DND-41 (cell line): ENCODE data around the gene B3GNT8.
A peak's percentile ranks its signal among the peaks of the same experiment; 100 is the strongest.

ENCODE experiments used
- ATAC-seq: fragments of 200-7000 bp; cut with Tn5 transposase; 3 replicates; pipeline ENCODE4 v1.9.1; 2021; ENCODE audit warnings: low read depth; ENCODE audit not compliant: insufficient read depth
- DNase-seq: peaks from one replicate; pipeline ENCODE4 v3.0.0-alpha.2; 2020
- H2AFZ ChIP-seq: 2 replicates; pipeline ENCODE4 v1.6.0; 2012; ENCODE audit warnings: low read depth, low read length
- H3K27ac ChIP-seq: 2 replicates; pipeline ENCODE4 v1.5.1; 2012; ENCODE audit warnings: low read length, inconsistent platforms
- H3K27me3 ChIP-seq: fragments of 200-600 bp; sonication (generic); 2 replicates; pipeline ENCODE4 v1.6.0; 2012; ENCODE audit warnings: low read length, mild to moderate bottlenecking, inconsistent platforms; ENCODE audit not compliant: insufficient read depth, poor library complexity
- H3K36me3 ChIP-seq: 2 replicates; pipeline ENCODE4 v1.5.1; 2012; ENCODE audit warnings: low read length, inconsistent platforms; ENCODE audit not compliant: insufficient read depth
- H3K4me1 ChIP-seq: 2 replicates; pipeline ENCODE4 v1.5.1; 2012; ENCODE audit warnings: mild to moderate bottlenecking, low read length; ENCODE audit not compliant: insufficient read depth
- H3K4me2 ChIP-seq: 2 replicates; pipeline ENCODE4 v1.6.0; 2012; ENCODE audit warnings: mild to moderate bottlenecking, moderate library complexity, low read length, inconsistent platforms; ENCODE audit not compliant: insufficient read depth
- H3K4me3 ChIP-seq, 2 experiments: fragments of 200-600 bp in 1 of 2; shearing (Covaris generic) in 1 of 2; 2 replicates each; pipeline ENCODE4 v1.5.1; 2012 to 2016; ENCODE audit warnings: inconsistent platforms in 2 of 2, low read length in 2 of 2, mild to moderate bottlenecking in 2 of 2, low read depth in 1 of 2, moderate library complexity in 1 of 2
- H3K79me2 ChIP-seq: 2 replicates; pipeline ENCODE4 v1.6.0; 2012; ENCODE audit warnings: low read length, inconsistent platforms; ENCODE audit not compliant: insufficient read depth
- H3K9ac ChIP-seq: 2 replicates; pipeline ENCODE4 v1.6.0; 2012; ENCODE audit warnings: low read depth, mild to moderate bottlenecking, inconsistent platforms, low read length, moderate library complexity
- H3K9me3 ChIP-seq: 2 replicates; pipeline ENCODE4 v1.5.1; 2012; ENCODE audit warnings: low read length, moderate library complexity, mild to moderate bottlenecking, inconsistent platforms; ENCODE audit not compliant: insufficient read depth, severe bottlenecking
- H4K20me1 ChIP-seq: 2 replicates; pipeline ENCODE4 v1.6.0; 2012; ENCODE audit warnings: low read length; ENCODE audit not compliant: insufficient read depth
- EZH2 ChIP-seq: IDR thresholded peaks from 3 replicates; pipeline ENCODE4 v1.6.1; 2012; ENCODE audit warnings: borderline replicate concordance, low read depth, mild to moderate bottlenecking, moderate library complexity, low read length, inconsistent platforms; ENCODE audit not compliant: severe bottlenecking
- TF ChIP-seq, protein P1 (sequence below): IDR thresholded peaks from 2 replicates; pipeline ENCODE4 v1.5.1; 2012; ENCODE audit warnings: borderline replicate concordance, low read length, moderate library complexity, mild to moderate bottlenecking; ENCODE audit not compliant: poor library complexity, severe bottlenecking; ENCODE audit errors: extremely low read depth

B3GNT8 gene

GRCh38 chr19:41377977-41378709 is 49.0 kb downstream of the B3GNT8 start:
- no peak overlapping the region for H3K27ac ChIP-seq
- TF ChIP-seq, protein P1, sequence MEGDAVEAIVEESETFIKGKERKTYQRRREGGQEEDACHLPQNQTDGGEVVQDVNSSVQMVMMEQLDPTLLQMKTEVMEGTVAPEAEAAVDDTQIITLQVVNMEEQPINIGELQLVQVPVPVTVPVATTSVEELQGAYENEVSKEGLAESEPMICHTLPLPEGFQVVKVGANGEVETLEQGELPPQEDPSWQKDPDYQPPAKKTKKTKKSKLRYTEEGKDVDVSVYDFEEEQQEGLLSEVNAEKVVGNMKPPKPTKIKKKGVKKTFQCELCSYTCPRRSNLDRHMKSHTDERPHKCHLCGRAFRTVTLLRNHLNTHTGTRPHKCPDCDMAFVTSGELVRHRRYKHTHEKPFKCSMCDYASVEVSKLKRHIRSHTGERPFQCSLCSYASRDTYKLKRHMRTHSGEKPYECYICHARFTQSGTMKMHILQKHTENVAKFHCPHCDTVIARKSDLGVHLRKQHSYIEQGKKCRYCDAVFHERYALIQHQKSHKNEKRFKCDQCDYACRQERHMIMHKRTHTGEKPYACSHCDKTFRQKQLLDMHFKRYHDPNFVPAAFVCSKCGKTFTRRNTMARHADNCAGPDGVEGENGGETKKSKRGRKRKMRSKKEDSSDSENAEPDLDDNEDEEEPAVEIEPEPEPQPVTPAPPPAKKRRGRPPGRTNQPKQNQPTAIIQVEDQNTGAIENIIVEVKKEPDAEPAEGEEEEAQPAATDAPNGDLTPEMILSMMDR: no peak
- no peak for TF ChIP-seq EZH2

GRCh38 chr19:41376998-41377365 is 50.2 kb downstream of the B3GNT8 start:
- ATAC-seq: no peak
- H3K79me2 ChIP-seq: no peaks in the 10 kb centered on the region
- H3K4me2 ChIP-seq: no peak overlapping the region
- no peaks in the 10 kb centered on the region for H4K20me1 ChIP-seq
- H3K27me3 ChIP-seq: no peaks in the 10 kb centered on the region
- H3K4me1 ChIP-seq: no peaks in the 10 kb centered on the region
- no peak overlapping the region for H3K9ac ChIP-seq
- no peak overlapping the region for H2AFZ ChIP-seq
- TF ChIP-seq EZH2: no peak
- TF ChIP-seq, protein P1: no peak
- H3K36me3 ChIP-seq: no peaks in the 10 kb centered on the region
- H3K9me3 ChIP-seq: no peaks in the 10 kb centered on the region
- no peak overlapping the region for H3K4me3 ChIP-seq
- H3K27ac ChIP-seq: no peak overlapping the region
- DNase-seq: no peak

More at GRCh38 chr19:41377977-41378709, 49.0 kb downstream of the B3GNT8 start:
- no peaks in the 10 kb centered on the region for H3K79me2 ChIP-seq
- H3K4me2 ChIP-seq: no peak overlapping the region
- H3K9ac ChIP-seq: no peak overlapping the region
- no peaks in the 10 kb centered on the region for H3K27me3 ChIP-seq
- H4K20me1 ChIP-seq: no peaks in the 10 kb centered on the region; the same call in 1 of the 2 replicates
- no peak for DNase-seq
- H3K4me1 ChIP-seq: no peaks in the 10 kb centered on the region
- 0 out of 3 replicates have a peak, but pooled peaks have one; percentile 24 for ATAC-seq
- H3K9me3 ChIP-seq: no peaks in the 10 kb centered on the region
- no peak overlapping the region for H3K4me3 ChIP-seq
- H2AFZ ChIP-seq: no peak overlapping the region
- peaks cover 9% of the 10 kb centered on the region for H3K36me3 ChIP-seq

GRCh38 chr19:41376241-41376997 is 50.8 kb downstream of the B3GNT8 start, which contains the start of gene TMEM91:
TSS of gene TMEM91 (plus strand) at chr19:41376533. CDS start at chr19:41378310, 1,777 bp downstream.
- DNase-seq (no peak), ATAC-seq (no peak)
- no peaks in the 10 kb centered on the region for H3K36me3 ChIP-seq
- no peak within 1 kb of the TSS for H3K4me2 ChIP-seq
- H3K27ac ChIP-seq: no peak within 1 kb of the TSS
- TF ChIP-seq, protein P1: no peak
- no peak for TF ChIP-seq EZH2
- no peaks in the 10 kb centered on the region for H3K27me3 ChIP-seq
- H4K20me1 ChIP-seq: no peaks in the 10 kb centered on the region
- no peaks in the 10 kb centered on the region for H3K9me3 ChIP-seq
- no peak within 1 kb of the TSS for H3K4me3 ChIP-seq
- peaks cover 2% of the 10 kb centered on the region; the same call in 1 of the 2 replicates for H3K79me2 ChIP-seq
- H2AFZ ChIP-seq: no peak within 1 kb of the TSS
- H3K4me1 ChIP-seq: no peaks in the 10 kb centered on the region
- no peak within 1 kb of the TSS for H3K9ac ChIP-seq
